Measurements from ENCODE around the gene TTLL9.

TTLL9 gene

GRCh38 chr20:31836853-31837608 is 33.4 kb upstream of the TTLL9 start:
- no peak for DNase-seq (ENCODE audit: low read depth in 1 of 2, low spot score in 1 of 2)

DNA sequence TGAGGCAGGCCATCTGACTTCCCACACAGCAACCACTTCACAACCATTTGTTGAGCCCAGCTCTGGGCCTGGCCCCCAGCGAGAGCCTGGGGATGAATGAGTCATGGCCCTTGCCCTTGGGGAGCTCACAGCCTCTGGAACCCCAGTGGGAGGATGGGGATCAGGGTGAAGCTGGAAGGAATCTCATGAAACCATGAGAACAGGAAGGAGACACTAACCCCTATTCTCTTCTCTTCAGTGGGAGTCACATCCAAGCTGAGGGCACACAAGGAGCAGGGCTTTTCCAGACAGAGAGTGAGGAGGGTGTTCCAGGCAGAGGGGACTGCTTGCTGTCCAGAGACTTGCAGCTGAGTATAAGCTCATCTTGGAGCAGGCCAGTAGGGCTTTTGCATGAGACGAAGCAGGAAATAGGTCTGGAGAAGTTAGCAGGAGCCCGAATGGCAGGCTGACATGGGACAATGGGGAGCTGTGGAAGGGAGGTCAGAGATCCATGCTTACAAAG is 32.5 kb upstream of the TTLL9 start:
- DNase-seq (ENCODE audit: low read depth in 1 of 2, low spot score in 1 of 2): no peak

GRCh38 chr20:31838646-31839292 is 31.7 kb upstream of the TTLL9 start:
- no peak for DNase-seq (ENCODE audit: low read depth in 1 of 2, low spot score in 1 of 2)

GRCh38 chr20:31839782-31840487 is 30.5 kb upstream of the TTLL9 start:
- DNase-seq (ENCODE audit: low read depth in 1 of 2, low spot score in 1 of 2): no peak

- DNase-seq (ENCODE audit: low read depth in 1 of 2, low spot score in 1 of 2): no peak
Measured at GRCh38 chr20:31840906-31841816, 29.3 kb upstream of the TTLL9 start.

GRCh38 chr20:31841928-31842327 is 28.5 kb upstream of the TTLL9 start:
- DNase-seq (ENCODE audit: low read depth in 1 of 2, low spot score in 1 of 2): no peak

DNA sequence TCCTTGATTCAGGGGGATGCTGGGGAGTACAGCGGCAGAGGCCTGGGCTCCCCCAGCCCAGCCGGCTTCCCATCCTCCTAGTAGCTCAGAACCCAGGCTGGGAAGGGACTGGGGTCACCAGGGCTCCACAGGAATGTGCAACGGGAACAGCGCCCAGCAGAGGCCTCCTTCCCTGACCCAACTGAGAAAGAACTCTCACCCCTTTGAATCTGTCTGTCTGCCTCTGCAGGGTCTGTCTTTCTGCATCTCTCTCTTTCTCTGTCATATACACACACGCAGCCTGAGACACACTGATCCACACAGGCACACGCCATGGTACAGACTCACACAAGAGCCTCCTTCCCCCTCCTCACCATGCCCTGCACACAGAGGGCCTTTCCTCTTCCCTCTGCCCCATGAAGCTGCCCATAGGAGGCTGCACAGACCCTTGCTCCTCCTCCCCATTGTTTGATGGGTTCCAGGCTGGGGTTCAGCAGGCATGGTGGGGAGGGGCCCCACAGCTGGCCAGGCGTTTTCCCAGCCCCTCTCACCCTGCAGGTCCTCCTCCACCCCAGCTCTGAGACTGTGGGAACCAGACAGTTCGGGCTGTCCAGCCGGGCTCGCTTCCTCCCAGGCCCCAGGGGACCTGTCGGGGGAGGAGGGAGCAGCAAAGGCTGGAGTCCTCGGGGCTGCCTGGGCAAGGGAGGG is 27.8 kb upstream of the TTLL9 start:
- no peak for DNase-seq (ENCODE audit: low read depth in 1 of 2, low spot score in 1 of 2)

- no peak for DNase-seq (ENCODE audit: low read depth in 1 of 2, low spot score in 1 of 2)
Measured at GRCh38 chr20:31843288-31843687, 27.1 kb upstream of the TTLL9 start.

GRCh38 chr20:31843881-31844280 is 26.6 kb upstream of the TTLL9 start:
- DNase-seq (ENCODE audit: low read depth in 1 of 2, low spot score in 1 of 2): no peak

DNA sequence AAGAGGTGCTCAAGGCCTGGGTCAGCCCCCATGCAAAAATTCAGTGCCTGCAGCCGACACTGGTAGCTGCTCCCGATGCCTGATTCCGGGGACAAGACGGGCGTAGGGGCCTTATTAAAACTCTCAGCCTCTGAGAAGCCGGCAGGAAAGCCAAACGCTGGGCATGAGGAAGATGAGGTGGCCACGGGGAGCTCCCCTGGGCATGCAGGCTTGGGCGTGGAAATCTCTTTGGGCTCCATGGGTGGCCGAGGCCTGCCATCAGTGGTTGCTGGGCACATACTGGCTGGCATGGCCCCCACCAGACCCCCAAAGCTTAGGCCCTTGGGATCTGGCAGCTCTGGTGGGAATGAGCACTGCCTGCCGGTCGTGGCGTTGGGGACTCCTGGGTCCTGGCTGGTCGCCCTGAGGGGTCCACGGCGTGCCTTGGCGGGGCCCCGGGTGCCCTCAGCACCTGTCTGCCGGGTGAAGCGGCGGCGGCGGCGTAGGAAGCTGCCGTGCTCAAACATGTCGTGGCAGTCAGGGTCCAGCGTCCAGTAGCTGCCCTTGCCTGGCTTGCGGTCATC is 25.6 kb upstream of the TTLL9 start:
- no peak for DNase-seq (ENCODE audit: low read depth in 1 of 2, low spot score in 1 of 2)

DNA sequence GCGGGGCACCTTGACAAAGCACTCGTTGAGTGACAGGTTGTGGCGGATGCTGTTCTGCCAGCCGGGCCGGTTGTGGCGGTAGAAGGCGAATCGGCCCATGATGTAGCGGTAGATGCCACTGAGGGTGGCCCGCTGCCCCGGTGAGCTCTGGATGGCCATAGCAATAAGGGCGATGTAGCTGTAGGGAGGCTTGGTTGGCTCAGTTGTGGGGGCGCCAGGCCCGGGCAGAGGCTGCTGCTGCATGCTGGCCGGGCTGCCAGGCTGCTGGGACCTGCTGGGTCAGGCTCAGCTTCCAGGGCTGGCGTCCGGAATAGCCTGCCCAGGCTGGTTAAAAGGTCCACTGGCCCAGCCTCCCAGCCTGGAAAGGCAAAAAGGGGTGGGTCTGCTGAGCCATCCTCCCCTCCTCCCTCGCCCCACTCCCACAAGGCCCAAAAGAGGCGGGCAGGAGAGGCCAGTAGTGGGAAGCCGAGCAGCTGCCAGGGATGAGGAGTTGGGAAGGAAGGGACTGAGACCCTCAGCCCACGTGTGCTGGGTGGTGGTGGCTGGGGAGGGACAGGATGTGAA is 25.1 kb upstream of the TTLL9 start, which contains the start of gene FOXS1:
TSS of gene FOXS1 (minus strand) at position 305 of the 564 bp plus-strand sequence. CDS start at position 243, 62 bp downstream.
- no peak for DNase-seq (ENCODE audit: low read depth in 1 of 2, low spot score in 1 of 2)

- no peak for DNase-seq (ENCODE audit: low read depth in 1 of 2, low spot score in 1 of 2)
Measured at GRCh38 chr20:31846793-31847138, 23.7 kb upstream of the TTLL9 start.

- DNase-seq (ENCODE audit: low read depth in 1 of 2, low spot score in 1 of 2): no peak
Measured at GRCh38 chr20:31848088-31848999, 22.1 kb upstream of the TTLL9 start.

GRCh38 chr20:31849306-31849930 is 21.0 kb upstream of the TTLL9 start:
- DNase-seq (ENCODE audit: low read depth in 1 of 2, low spot score in 1 of 2): no peak

DNA sequence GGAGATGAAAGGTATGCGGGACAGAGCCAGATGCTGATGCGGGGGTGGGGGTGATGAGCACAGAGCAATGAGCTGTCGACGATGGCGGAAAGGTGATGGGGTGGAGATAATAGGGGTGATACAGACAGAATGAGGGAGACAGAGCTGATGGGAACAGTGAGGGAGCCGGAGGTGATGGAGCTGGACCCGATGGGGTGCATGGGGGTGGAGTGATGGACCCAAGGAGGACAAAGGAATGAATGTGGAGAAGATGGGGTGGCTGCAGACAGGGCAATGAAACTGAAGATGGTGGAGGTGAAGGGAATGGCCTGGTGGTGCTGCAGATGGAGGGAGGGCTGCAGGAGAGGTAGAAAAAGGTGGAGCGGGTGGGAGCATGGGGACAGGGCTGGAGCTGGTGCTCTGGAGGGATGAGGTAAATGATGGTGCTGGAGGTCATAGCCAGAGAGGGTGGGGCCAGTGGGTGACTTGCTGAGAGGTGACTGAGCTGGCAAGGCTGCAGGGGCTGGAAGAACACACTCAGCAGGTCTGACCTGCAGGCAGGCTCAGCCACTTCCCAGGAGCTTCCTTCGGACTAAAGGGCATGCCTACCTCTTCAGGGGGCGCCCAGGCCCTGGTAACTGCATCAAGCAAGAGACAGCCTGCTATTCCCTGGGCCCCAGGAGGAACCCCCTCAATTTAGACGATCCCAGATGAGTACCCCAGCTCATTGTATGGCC is 19.0 kb upstream of the TTLL9 start:
- DNase-seq (ENCODE audit: low read depth in 1 of 2, low spot score in 1 of 2): no peak

- no peak for DNase-seq (ENCODE audit: low read depth in 1 of 2, low spot score in 1 of 2)
Measured at GRCh38 chr20:31853481-31853880, 17.0 kb upstream of the TTLL9 start.

DNA sequence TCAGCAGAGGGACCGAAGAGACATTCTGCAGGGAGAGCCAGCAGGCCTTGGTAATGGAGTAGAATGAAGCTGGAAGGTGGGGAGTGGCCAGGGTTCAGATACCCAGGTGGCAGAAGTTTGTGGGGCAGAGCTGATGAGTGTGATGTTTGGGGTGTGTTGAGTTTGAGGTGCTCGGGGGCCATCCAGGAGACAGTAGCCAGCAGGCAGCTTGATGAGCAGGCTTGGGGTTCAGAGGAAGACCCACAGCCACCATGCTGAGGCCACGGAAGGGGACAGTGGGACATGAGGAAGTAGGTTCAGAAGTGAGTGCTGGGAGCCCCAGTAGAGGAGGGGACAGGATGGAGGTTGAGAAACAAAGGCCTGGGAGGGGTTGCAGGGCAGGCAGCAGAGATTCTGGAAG is 13.9 kb upstream of the TTLL9 start:
- no peak for DNase-seq (ENCODE audit: low read depth in 1 of 2, low spot score in 1 of 2)

All from activated CD4-positive, alpha-beta T cell treated with anti-CD3 and anti-CD28 coated beads, Interleukin-2, amount 50 U/mL, for 24 hours (primary cell).